ENCODE results near the gene BBOF1.

DNA sequence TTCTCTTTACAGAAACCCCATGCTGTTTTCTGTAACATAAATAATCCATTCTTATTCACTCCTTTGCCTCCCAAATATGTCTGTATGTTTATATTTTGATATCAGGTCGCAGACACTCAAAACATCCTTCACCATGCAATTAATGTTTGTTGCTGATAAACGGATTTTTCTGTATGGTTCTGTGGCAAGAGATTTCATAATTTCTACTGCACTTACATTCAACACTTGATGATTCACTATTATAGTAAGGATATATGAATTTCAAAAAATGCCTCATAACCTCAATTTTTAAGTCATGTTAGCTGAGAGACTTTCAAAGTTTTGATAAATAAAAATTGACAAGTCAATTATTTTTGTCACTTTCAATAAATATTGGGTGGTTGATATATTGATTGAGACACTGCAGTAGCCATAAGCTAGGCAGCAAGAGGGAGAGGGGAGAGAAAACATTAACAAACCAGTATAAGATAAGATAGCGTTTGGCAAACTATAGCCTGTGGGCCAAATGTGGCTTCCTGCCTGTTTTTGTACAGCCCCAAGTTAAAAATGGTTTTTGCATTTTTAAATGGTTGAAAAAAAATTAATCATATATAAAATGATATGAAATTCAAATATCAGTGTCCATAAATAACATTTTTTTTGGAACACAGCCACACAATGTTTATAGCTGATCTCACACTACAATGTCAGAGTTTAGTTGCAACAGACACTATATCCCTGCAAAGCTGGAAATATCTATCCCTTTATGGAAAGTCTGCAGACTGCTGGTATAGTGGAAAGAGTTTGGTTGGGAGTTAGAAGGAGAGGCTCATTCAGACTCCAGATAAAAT, 46.8 kb downstream of the BBOF1 start:
- TF ChIP-seq, protein P1, sequence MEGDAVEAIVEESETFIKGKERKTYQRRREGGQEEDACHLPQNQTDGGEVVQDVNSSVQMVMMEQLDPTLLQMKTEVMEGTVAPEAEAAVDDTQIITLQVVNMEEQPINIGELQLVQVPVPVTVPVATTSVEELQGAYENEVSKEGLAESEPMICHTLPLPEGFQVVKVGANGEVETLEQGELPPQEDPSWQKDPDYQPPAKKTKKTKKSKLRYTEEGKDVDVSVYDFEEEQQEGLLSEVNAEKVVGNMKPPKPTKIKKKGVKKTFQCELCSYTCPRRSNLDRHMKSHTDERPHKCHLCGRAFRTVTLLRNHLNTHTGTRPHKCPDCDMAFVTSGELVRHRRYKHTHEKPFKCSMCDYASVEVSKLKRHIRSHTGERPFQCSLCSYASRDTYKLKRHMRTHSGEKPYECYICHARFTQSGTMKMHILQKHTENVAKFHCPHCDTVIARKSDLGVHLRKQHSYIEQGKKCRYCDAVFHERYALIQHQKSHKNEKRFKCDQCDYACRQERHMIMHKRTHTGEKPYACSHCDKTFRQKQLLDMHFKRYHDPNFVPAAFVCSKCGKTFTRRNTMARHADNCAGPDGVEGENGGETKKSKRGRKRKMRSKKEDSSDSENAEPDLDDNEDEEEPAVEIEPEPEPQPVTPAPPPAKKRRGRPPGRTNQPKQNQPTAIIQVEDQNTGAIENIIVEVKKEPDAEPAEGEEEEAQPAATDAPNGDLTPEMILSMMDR (IDR thresholded peaks at IDR 0.05; ENCODE audit: low read length) = no peak
- TF ChIP-seq EZH2phosphoT487 (IDR thresholded peaks at IDR 0.05; ENCODE audit: low read length) = no peak
- TF ChIP-seq EZH2 (optimal IDR thresholded peaks at IDR 0.05; ENCODE audit: low read depth, low read length) = no peak

All from MM.1S (cell line).